K562 (cell line): ENCODE data around the gene KHDC1L. TPM values are rescaled to one million over a fixed set of nuclear protein-coding genes. Genes with fewer than 3 reads are reported as not detected.

Source experiments
- ASH1L ChIP-seq: fragments of 450-650 bp; IDR thresholded peaks from 2 replicates; pipeline ENCODE4 v1.6.1; 2018; ENCODE audit warnings: borderline replicate concordance, mild to moderate bottlenecking, low read depth; ENCODE audit not compliant: partially characterized antibody
- CTCF ChIP-seq, 3 experiments: IDR thresholded peaks in 2 of 3; conservative IDR thresholded peaks in 1 of 3; 2 replicates each; pipeline ENCODE4 v1.5.1; 2011 to 2012; ENCODE audit warnings: low read length in 3 of 3, mild to moderate bottlenecking in 3 of 3, control low read depth in 2 of 3, improper control_type of control experiment in 1 of 3, inconsistent platforms in 1 of 3, low read depth in 1 of 3, mixed read lengths in 1 of 3, moderate library complexity in 1 of 3; ENCODE audit not compliant: insufficient read depth in 2 of 3
- DACH1 ChIP-seq: fragments of 450-650 bp; IDR thresholded peaks from 2 replicates; pipeline ENCODE4 v1.6.1; 2018; ENCODE audit not compliant: partially characterized antibody
- DDX20 ChIP-seq: fragments of 450-650 bp; IDR thresholded peaks from 2 replicates; pipeline ENCODE4 v1.6.1; 2016; ENCODE audit warnings: missing genetic modification characterization, low read depth, mild to moderate bottlenecking, missing compliant biosample characterization, moderate library complexity
- NFE2 ChIP-seq: IDR thresholded peaks from 2 replicates; pipeline ENCODE4 v1.6.1; 2014; ENCODE audit warnings: antibody characterized with exemption, low read depth
- POLR3G ChIP-seq: IDR thresholded peaks from 2 replicates; pipeline ENCODE4 v1.6.1; 2011; ENCODE audit not compliant: insufficient read length, insufficient replicate concordance; ENCODE audit errors: extremely low read depth
- RAD51 ChIP-seq: fragments of 450-650 bp; IDR thresholded peaks from 2 replicates; pipeline ENCODE4 v1.7.1; 2016; ENCODE audit warnings: low read depth, mild to moderate bottlenecking, borderline replicate concordance
- RBBP5 ChIP-seq: fragments of 200-600 bp; sonication (generic); IDR thresholded peaks from 2 replicates; pipeline ENCODE4 v1.6.1; 2012; ENCODE audit warnings: borderline replicate concordance, mild to moderate bottlenecking, low read length, control low read depth, inconsistent platforms; ENCODE audit not compliant: insufficient read depth, poor library complexity, severe bottlenecking
- RBM15 ChIP-seq: fragments of 200-400 bp; formaldehyde crosslinking; IDR thresholded peaks from 2 replicates; pipeline ENCODE4 v1.6.1; 2018; ENCODE audit warnings: mild to moderate bottlenecking, low read length, moderate library complexity; ENCODE audit not compliant: insufficient read depth
- SIN3B ChIP-seq: fragments of 450-650 bp; IDR thresholded peaks from 2 replicates; pipeline ENCODE4 v1.6.1; 2017; ENCODE audit warnings: low read depth, mild to moderate bottlenecking, moderate library complexity
- SREBF2 ChIP-seq: sonication (generic); formaldehyde crosslinking; IDR thresholded peaks from 2 replicates; pipeline ENCODE4 v1.4.0; 2020; ENCODE audit warnings: mild to moderate bottlenecking, missing genetic modification reagents
- ZNF217 ChIP-seq: sonication (generic); formaldehyde crosslinking; IDR thresholded peaks from 2 replicates; pipeline ENCODE4 v1.8.0; 2022; ENCODE audit warnings: mild to moderate bottlenecking, missing genetic modification reagents
- ZNF551 ChIP-seq: fragments of 250-450 bp; sonication (Bioruptor Pico); IDR thresholded peaks from 2 replicates; pipeline ENCODE4 v1.5.0; 2021; ENCODE audit warnings: mild to moderate bottlenecking, moderate library complexity
- ZNF586 ChIP-seq: fragments of 450-650 bp; formaldehyde crosslinking; conservative IDR thresholded peaks from 2 replicates; pipeline ENCODE4 v1.4.0; 2020; ENCODE audit warnings: mild to moderate bottlenecking, moderate library complexity
- polyA plus RNA-seq, 8 experiments: library from polyadenylated mRNA; depleted of rRNA in 4 of 8; stranded (reverse) in 5 of 8; unstranded in 3 of 8; fragments of >200 nt; fragmentation: Nextera tagmentation in 2 of 8; fragmentation: Illumina TruSeq in 1 of 8; extraction: Ambion mirVana in 2 of 8; extraction: Trizol in 1 of 8; gene quantifications; 2 replicates each; pipeline versions ENCODE4 v1.2.1 to v1.2.3, GENCODE V29; 2011 to 2014; ENCODE audit warnings: inconsistent platforms in 1 of 8, missing spikeins in 1 of 8
- total RNA-seq, 7 experiments: library from RNA; depleted of rRNA in 6 of 7; stranded (reverse); fragments of >200 nt in 6 of 7; fragmentation: Illumina TruSeq in 2 of 7; extraction: Trizol in 2 of 7; gene quantifications; 2 replicates each; pipeline versions ENCODE4 v1.2.1 to v1.2.3, GENCODE V29; 2011 to 2021; ENCODE audit warnings: low replicate concordance in 1 of 7
- TF ChIP-seq, protein P1 (sequence below): fragments of 450-650 bp; IDR thresholded peaks from 2 replicates; pipeline ENCODE4 v1.6.1; 2018; ENCODE audit not compliant: partially characterized antibody
- TF ChIP-seq, protein P2 (sequence below): fragments of 450-650 bp; IDR thresholded peaks from 2 replicates; pipeline ENCODE4 v1.6.1; 2017; ENCODE audit warnings: mild to moderate bottlenecking, moderate library complexity
- TF ChIP-seq, protein P3 (sequence below): fragments of 450-650 bp; IDR thresholded peaks from 2 replicates; pipeline ENCODE4 v1.6.1; 2016

The KHDC1L gene
- total and polyA plus RNA-seq, 9 of the 15 experiments (the other 6 are each of a cell fraction or from before 2014, with no cell fraction given), result 0.33 to 1.9 (median 0.54) TPM

DNA sequence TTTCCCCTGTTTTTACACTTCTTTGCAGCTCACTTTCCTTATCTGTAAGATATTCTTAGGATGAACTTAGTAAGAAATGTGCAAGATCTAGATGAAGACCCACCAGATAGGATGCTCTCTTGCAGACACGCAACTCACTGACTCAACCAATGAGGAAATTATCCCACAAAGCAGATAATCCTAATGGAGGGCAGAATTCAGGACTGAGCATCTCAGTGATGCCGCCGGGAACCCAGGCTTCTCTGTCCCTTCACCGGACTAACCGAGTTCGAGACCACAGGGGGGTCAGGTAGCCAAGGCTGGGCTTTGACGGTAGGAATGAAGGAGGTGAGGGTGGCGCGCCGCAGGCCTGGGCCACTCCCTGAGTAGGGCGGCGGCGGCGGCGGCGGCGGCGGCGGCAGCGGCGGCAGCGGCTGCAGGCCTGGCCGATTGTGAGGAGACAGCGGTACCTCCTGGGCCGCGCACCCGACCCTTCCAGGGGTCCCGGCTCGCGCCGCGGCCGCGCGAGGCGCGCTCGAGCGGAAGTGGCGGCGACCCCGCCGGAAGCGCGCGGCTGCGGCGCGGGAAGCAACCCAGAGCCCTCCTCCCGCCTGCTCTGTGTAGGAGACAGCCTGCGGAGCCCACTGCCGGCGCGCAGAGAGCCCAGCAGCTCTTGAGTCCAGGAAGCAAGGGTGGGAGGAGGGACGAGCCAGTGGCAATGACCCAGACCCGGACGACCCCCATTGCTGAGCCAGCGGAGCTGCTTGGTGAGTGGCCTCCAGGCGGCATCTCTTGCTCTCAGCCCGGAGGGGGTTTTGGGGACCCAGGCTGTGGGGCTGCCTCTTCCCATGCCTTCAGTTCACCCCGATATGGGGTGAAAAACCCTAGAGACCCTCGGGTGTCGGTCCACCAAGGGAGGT lies 37.6 kb upstream of the KHDC1L start, which contains the start of gene KHDC1 (continued):
- TF ChIP-seq, protein P1, sequence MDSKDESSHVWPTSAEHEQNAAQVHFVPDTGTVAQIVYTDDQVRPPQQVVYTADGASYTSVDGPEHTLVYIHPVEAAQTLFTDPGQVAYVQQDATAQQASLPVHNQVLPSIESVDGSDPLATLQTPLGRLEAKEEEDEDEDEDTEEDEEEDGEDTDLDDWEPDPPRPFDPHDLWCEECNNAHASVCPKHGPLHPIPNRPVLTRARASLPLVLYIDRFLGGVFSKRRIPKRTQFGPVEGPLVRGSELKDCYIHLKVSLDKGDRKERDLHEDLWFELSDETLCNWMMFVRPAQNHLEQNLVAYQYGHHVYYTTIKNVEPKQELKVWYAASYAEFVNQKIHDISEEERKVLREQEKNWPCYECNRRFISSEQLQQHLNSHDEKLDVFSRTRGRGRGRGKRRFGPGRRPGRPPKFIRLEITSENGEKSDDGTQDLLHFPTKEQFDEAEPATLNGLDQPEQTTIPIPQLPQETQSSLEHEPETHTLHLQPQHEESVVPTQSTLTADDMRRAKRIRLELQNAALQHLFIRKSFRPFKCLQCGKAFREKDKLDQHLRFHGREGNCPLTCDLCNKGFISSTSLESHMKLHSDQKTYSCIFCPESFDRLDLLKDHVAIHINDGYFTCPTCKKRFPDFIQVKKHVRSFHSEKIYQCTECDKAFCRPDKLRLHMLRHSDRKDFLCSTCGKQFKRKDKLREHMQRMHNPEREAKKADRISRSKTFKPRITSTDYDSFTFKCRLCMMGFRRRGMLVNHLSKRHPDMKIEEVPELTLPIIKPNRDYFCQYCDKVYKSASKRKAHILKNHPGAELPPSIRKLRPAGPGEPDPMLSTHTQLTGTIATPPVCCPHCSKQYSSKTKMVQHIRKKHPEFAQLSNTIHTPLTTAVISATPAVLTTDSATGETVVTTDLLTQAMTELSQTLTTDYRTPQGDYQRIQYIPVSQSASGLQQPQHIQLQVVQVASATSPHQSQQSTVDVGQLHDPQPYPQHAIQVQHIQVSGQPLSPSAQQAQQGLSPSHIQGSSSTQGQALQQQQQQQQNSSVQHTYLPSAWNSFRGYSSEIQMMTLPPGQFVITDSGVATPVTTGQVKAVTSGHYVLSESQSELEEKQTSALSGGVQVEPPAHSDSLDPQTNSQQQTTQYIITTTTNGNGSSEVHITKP, result peak; percentile 88
- TF ChIP-seq POLR3G, result no peak
- TF ChIP-seq RBBP5, result peak; percentile 35
- TF ChIP-seq, protein P2, sequence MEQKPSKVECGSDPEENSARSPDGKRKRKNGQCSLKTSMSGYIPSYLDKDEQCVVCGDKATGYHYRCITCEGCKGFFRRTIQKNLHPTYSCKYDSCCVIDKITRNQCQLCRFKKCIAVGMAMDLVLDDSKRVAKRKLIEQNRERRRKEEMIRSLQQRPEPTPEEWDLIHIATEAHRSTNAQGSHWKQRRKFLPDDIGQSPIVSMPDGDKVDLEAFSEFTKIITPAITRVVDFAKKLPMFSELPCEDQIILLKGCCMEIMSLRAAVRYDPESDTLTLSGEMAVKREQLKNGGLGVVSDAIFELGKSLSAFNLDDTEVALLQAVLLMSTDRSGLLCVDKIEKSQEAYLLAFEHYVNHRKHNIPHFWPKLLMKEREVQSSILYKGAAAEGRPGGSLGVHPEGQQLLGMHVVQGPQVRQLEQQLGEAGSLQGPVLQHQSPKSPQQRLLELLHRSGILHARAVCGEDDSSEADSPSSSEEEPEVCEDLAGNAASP, result no peak
- TF ChIP-seq ZNF586, result no peak
- no peak for TF ChIP-seq ASH1L
- no peak for TF ChIP-seq RAD51
- no peak for TF ChIP-seq SIN3B
- TF ChIP-seq SREBF2 (CRISPR knock-in tag), result no peak
- no peak for TF ChIP-seq RBM15
- no peak for TF ChIP-seq DDX20
- TF ChIP-seq CTCF (IDR thresholded peaks at IDR 0.05 in 2 of 3, conservative IDR thresholded peaks at IDR 0.05 in 1 of 3; ENCODE audit: insufficient read depth in 2 of 3, low read depth in 1 of 3, low read length in 3 of 3), result peak in 2 of 3 experiments; percentile 3 to 8; a peak in 1 of 6 replicates
- no peak for TF ChIP-seq ZNF551 (CRISPR knock-in tag)
- no peak for TF ChIP-seq ZNF217 (CRISPR knock-in tag)
- no peak for TF ChIP-seq NFE2
- TF ChIP-seq DACH1, result no peak
- TF ChIP-seq, protein P3, sequence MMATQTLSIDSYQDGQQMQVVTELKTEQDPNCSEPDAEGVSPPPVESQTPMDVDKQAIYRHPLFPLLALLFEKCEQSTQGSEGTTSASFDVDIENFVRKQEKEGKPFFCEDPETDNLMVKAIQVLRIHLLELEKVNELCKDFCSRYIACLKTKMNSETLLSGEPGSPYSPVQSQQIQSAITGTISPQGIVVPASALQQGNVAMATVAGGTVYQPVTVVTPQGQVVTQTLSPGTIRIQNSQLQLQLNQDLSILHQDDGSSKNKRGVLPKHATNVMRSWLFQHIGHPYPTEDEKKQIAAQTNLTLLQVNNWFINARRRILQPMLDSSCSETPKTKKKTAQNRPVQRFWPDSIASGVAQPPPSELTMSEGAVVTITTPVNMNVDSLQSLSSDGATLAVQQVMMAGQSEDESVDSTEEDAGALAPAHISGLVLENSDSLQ, result no peak
